GM21717 (cell line): ENCODE results near the gene TRIM5.

ENCODE experiments used
- ATAC-seq: cut with Tn5 transposase; IDR thresholded peaks from one replicate; pipeline ENCODE4 v1.9.1; 2021; ENCODE audit warnings: mild to moderate bottlenecking, moderate library complexity; ENCODE audit not compliant: unreplicated experiment

Gene TRIM5

DNA sequence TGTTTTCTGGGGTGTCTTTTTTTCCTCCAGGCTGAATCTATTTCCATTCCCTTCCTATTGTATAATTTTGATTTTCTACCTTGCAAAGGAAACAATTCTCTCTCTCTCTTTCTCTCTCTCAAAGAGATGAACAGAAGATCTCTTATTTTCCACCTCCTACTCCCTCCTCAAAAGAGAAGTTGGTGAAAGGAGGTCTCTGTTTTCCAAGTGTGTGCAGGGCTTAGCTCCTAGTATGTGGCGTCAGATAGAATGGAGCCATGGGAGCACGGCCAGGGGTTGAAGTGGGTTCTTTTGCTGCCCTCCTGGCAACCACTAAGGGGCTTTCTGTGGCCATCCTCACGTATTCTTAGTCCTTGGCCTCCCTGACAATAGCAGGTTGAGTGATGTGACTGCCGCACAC lies 59.6 kb downstream of the TRIM5 start:
- ATAC-seq: peak; percentile 3

DNA sequence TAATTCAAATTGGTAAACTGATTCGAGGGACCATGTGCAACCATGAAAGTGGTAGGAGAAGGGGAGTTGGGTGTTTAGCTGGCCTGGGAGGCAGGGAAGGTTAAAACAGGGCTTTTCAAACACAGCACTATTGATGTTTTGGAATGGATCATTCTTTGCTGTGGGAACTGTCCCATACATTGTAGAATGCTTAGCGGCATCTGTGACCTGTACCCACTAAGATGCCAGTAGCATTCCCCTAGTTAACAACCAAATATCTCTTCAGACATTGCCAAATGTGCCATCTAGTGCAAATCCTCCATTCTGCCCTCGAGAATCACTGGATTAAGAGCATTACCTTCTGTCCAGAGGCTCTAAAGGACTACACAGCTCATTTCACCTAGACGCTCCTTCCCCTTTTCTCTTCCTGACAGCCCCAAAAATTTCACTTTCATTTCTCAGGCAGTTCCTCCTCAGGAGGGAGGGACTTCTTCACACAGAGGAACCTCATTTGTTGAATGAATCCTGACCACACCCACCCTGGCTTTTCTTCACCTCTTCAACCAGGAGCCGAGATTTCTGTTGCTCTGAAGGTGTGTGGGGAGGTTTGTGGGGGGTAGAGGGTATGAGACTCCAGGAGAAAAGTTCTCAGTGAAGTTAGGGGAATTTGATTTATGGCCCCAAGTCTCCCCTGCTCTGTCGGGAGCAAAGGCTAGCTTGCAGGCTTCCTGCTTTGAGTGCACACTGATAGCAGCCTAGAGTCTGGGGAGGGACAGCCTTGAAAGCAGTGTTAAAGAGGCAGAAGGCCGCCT lies 60.2 kb downstream of the TRIM5 start, which contains the start of gene TRIM34:
Gene TRIM34, plus strand, starts transcription at position 513 of the 791 bp plus-strand sequence. CDS start 7,331 bp downstream, outside the sequence.
- peak; percentile 98 for ATAC-seq

DNA sequence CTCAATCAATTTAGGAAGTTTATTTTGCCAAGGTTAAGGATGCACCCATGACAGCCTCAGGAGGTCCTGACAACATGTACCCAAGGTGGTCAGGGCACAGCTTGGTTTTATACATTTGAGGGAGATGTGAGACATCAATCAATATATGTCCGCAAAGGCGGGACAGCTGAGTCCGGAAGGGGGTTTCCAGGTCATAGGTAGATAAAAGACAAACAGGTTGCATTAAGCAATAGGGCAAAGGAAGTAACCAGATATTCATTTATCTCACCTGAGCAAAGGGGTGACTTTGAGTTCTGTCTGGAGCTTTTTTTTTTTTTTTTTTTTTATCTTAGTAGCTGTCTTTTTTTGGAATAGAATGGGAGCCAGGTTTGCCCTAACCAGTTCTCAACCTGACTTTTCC lies 62.1 kb downstream of the TRIM5 start:
- ATAC-seq: no peak

- ATAC-seq: no peak
Observed at GRCh38 chr11:5621580-5621979, 63.3 kb downstream of the TRIM5 start.

- ATAC-seq: no peak
Observed at GRCh38 chr11:5620651-5621521, 64.0 kb downstream of the TRIM5 start.

GRCh38 chr11:5618807-5619206 lies 66.1 kb downstream of the TRIM5 start:
- ATAC-seq: no peak
